WERI-Rb-1 (cell line): Measurements from ENCODE around the gene RFX2.

Experiments
- DNase-seq: peaks from one replicate; pipeline ENCODE4 v3.0.0-alpha.2; 2020
- H3K27ac ChIP-seq: fragments of 250-450 bp; sonication (Bioruptor Pico); 2 replicates; pipeline ENCODE4 v1.5.1; 2020; ENCODE audit warnings: mild to moderate bottlenecking, moderate library complexity
- H3K27me3 ChIP-seq: fragments of 250-450 bp; sonication (Bioruptor Pico); 2 replicates; pipeline ENCODE4 v1.5.1; 2021; ENCODE audit warnings: mild to moderate bottlenecking, low read depth, moderate library complexity; ENCODE audit not compliant: insufficient read depth, severe bottlenecking
- H3K36me3 ChIP-seq: fragments of 250-450 bp; sonication (Bioruptor Pico); 2 replicates; pipeline ENCODE4 v1.5.1; 2020; ENCODE audit warnings: mild to moderate bottlenecking, moderate library complexity
- H3K4me3 ChIP-seq: 2 replicates; pipeline ENCODE4 v1.5.1; 2011; ENCODE audit warnings: low read depth, mild to moderate bottlenecking, control low read depth, low read length
- H3K9me3 ChIP-seq: fragments of 250-450 bp; sonication (Bioruptor Pico); 2 replicates; pipeline ENCODE4 v1.5.1; 2021; ENCODE audit warnings: mild to moderate bottlenecking, moderate library complexity; ENCODE audit not compliant: severe bottlenecking
- TF ChIP-seq, protein P1 (sequence below): IDR thresholded peaks from 2 replicates; pipeline ENCODE4 v1.5.1; 2011; ENCODE audit warnings: low read depth, mild to moderate bottlenecking, control low read depth, inconsistent platforms, low read length

RFX2 gene

GRCh38 chr19:6095760-6096159 is 14.5 kb downstream of the RFX2 start:
- Histone ChIP-seq H3K4me3 (no peak overlapping the region), H3K9me3 (no peaks in the 10 kb centered on the region), H3K27ac (no peak overlapping the region), H3K36me3 (no peaks in the 10 kb centered on the region), H3K27me3 (no peaks in the 10 kb centered on the region)
- no peak for DNase-seq
- TF ChIP-seq, protein P1, sequence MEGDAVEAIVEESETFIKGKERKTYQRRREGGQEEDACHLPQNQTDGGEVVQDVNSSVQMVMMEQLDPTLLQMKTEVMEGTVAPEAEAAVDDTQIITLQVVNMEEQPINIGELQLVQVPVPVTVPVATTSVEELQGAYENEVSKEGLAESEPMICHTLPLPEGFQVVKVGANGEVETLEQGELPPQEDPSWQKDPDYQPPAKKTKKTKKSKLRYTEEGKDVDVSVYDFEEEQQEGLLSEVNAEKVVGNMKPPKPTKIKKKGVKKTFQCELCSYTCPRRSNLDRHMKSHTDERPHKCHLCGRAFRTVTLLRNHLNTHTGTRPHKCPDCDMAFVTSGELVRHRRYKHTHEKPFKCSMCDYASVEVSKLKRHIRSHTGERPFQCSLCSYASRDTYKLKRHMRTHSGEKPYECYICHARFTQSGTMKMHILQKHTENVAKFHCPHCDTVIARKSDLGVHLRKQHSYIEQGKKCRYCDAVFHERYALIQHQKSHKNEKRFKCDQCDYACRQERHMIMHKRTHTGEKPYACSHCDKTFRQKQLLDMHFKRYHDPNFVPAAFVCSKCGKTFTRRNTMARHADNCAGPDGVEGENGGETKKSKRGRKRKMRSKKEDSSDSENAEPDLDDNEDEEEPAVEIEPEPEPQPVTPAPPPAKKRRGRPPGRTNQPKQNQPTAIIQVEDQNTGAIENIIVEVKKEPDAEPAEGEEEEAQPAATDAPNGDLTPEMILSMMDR, result no peak

- DNase-seq, result peak; percentile 55
- H3K4me3 ChIP-seq, result no peak overlapping the region; the same call in 1 of the 2 replicates
- H3K27me3 ChIP-seq, result no peaks in the 10 kb centered on the region
- TF ChIP-seq, protein P1, result no peak
- no peaks in the 10 kb centered on the region for H3K9me3 ChIP-seq
- H3K27ac ChIP-seq, result no peak overlapping the region
- H3K36me3 ChIP-seq, result no peaks in the 10 kb centered on the region
Measured at GRCh38 chr19:6092329-6093286, 17.7 kb downstream of the RFX2 start.

DNA sequence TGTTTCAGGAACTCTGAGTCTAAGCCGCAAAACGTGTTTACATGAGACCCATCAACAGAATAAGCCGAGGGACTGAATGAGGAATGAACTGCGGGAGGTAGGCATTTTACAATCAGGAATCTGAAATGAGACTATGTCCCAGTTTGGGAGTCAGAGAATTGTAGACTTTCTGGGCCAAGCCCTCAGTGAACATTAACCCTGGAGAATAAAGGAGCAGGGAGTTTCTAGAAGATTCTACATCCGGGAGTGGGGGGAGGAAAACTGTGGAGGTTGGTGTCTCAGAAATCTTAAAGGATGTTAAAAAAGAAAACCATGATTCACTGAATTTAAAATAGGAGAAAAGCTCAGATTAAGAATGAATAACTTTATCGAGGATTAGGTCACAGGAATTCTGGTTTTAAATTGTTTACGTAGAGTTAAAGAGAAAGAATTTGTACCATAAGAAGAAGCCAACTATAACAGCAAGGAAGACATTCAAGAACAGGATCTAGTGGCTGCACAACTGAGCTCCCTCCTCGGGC is 18.5 kb downstream of the RFX2 start:
- Histone ChIP-seq H3K4me3 (no peak overlapping the region; the same call in 1 of the 2 replicates), H3K36me3 (no peaks in the 10 kb centered on the region), H3K27ac (no peak overlapping the region), H3K27me3 (no peaks in the 10 kb centered on the region), H3K9me3 (no peaks in the 10 kb centered on the region)
- DNase-seq, result no peak
- TF ChIP-seq, protein P1, result no peak

DNA sequence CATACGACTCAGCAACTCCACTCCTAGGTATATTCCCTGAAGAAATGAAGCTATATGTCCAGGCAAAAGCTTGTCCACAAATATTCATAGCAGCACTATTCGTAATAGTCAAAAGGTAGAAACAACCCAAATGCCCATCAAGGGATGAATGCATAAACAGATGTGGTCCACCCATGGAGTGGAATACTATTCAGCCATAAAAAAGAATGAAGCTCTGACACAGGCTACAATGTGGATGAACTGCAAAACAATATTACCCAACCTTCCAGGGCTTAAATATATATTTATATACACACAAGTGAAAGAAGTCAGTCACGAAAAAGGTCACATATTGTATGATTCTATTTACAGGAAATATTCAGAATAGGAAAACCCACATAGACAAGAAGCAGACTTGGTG is 19.7 kb downstream of the RFX2 start:
- no peak overlapping the region for H3K27ac ChIP-seq
- no peak overlapping the region for H3K4me3 ChIP-seq
- no peak for DNase-seq
- H3K27me3 ChIP-seq, result no peaks in the 10 kb centered on the region
- no peaks in the 10 kb centered on the region for H3K36me3 ChIP-seq
- no peaks in the 10 kb centered on the region for H3K9me3 ChIP-seq
- TF ChIP-seq, protein P1, result no peak

DNA sequence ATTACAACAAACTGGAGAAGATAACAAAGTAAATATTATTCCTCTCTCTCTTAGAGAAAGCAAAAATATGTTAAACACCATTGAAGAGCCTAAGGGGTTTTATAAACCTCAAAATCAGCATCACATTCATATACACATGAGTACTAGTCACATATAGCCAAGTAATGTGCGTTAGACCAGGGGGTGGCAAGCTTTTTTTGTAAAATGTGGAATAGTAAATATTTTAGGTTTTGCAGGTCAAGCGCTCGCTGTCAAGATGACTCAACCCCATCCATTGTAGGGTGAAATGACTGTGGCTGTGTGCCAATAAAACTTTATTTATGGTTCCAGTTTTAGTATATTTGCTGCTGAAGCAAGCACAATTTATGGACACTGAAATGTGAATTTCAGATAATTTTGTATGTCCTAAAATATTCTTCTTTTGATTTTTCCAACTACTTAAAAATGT is 21.7 kb downstream of the RFX2 start:
- Histone ChIP-seq H3K27ac (no peak overlapping the region), H3K27me3 (no peaks in the 10 kb centered on the region), H3K9me3 (no peaks in the 10 kb centered on the region), H3K36me3 (no peaks in the 10 kb centered on the region), H3K4me3 (no peak overlapping the region)
- TF ChIP-seq, protein P1, result no peak
- no peak for DNase-seq
